GM10248 (cell line): ENCODE results near the gene EXOC3.

Experiments
- CTCF ChIA-PET: fragments of 300-600 bp; sonication (Branson Sonifier 250); formaldehyde crosslinking; extraction: SDS; loops from one replicate; lab custom pipeline; 2021; ENCODE audit warnings: antibody characterized with exemption; lab: Yijun Ruan, JAX
- POLR2A ChIA-PET: fragments of 350-650 bp; sonication (Branson Sonifier 250); formaldehyde crosslinking; extraction: SDS; loops from one replicate; lab custom pipeline; 2020; ENCODE audit warnings: antibody characterized with exemption; lab: Yijun Ruan, JAX
- DNase-seq: peaks from one replicate; pipeline ENCODE4 v3.0.0; 2012; ENCODE audit errors: extremely low spot score
- TF ChIP-seq, protein P1 (sequence below): IDR thresholded peaks from 2 replicates; pipeline ENCODE4 v1.5.1; 2012; ENCODE audit warnings: mild to moderate bottlenecking, low read depth; ENCODE audit errors: extremely low read depth, missing control alignments, control extremely low read depth

The EXOC3 gene

DNA sequence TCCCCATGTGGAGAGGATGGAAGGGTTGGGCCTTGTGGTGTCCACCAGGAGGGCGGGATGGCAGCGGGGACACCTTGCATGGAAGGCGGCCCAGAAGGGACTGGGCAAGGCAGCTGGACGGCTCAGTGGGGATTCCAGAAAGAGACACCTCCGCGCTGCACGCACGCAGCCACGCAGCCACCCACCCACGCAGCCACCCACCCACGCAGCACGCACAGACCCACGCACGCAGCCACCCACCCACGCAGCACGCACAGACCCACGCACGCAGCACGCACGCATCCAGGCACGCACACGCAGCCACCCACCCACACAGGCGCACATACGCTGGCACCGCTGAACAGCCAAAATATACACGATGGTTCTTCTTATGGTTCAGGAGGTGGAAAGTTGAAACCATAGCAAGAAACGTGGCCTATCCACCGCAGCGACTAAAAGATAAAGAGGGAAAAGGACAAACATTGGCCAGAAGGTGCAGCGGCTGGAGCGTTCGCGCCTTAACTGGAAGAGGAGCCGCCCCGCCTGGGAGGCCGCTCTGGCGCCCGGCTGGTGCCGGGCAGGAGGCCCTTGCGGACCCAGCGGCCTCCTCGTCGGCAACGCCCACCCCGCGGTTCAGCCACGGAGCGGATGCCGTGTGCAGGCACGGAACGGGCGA is 22.2 kb upstream of the EXOC3 start:
- DNase-seq, result no peak
- CTCF ChIA-PET, result interaction anchor here (1.5 kb wide), 1 partner anchor 10 kb away, joined by 10 read pairs; no protein-coding TSS in a partner anchor
- POLR2A ChIA-PET, result no interaction called here
- TF ChIP-seq, protein P1, sequence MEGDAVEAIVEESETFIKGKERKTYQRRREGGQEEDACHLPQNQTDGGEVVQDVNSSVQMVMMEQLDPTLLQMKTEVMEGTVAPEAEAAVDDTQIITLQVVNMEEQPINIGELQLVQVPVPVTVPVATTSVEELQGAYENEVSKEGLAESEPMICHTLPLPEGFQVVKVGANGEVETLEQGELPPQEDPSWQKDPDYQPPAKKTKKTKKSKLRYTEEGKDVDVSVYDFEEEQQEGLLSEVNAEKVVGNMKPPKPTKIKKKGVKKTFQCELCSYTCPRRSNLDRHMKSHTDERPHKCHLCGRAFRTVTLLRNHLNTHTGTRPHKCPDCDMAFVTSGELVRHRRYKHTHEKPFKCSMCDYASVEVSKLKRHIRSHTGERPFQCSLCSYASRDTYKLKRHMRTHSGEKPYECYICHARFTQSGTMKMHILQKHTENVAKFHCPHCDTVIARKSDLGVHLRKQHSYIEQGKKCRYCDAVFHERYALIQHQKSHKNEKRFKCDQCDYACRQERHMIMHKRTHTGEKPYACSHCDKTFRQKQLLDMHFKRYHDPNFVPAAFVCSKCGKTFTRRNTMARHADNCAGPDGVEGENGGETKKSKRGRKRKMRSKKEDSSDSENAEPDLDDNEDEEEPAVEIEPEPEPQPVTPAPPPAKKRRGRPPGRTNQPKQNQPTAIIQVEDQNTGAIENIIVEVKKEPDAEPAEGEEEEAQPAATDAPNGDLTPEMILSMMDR, result no peak

DNA sequence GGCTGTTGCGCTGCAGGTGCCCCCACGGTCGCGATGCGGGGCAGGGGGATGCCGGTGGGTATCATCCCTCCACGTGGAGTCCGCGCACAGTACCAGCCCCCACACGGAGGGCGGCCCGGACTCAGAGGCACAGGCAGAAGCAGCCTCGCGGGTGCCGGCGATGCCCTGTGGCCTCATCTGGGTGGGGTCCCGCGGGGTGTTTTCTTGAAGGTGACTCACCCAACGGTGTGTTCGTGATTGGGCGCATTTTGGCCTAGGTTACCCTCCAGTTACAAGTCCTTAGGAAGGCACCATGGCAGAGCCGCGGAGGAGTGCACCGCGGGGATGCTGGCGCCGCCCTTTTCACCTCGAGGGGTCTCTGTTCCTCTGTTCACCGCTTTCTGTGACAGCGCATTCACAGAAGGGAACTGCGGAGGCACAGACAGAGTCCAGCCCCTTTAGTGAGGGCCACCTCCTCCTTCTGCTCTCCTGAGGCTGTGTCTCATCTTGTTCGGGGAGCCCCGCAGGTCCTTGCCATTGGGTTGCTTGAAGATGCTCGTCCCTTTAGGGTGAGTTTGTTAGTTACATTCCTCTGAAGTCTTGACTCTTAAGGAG is 21.6 kb upstream of the EXOC3 start:
- ChIA-PET CTCF (interaction anchor here (1.0 kb wide), 1 partner anchor 9 kb away, joined by 5 read pairs; no protein-coding TSS in a partner anchor), POLR2A (no interaction called here)
- TF ChIP-seq, protein P1, result no peak
- no peak for DNase-seq

DNA sequence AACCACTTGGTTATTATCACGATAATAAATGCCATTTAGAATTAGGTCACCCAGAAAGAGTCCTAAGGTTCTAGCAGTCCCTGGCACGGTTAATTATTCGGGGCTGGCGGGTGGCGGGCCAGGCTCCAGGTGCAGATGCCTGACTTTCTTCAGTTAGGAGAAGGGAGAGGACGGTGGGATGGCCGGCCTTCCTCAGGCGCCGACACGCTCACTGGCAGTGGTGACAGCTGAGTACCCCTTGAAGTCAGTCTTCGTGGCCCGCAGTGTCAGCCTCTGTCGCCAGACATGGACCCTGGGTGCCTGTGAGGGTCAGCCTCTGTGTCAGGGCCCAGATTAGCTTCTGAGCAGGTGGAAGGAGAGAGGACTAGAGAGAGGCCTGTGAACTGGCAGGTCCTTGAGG is 21.1 kb upstream of the EXOC3 start:
- ChIA-PET CTCF (interaction anchor here (1.0 kb wide), 1 partner anchor 9 kb away, joined by 5 read pairs; no protein-coding TSS in a partner anchor), POLR2A (no interaction called here)
- DNase-seq, result no peak
- TF ChIP-seq, protein P1, result no peak

DNA sequence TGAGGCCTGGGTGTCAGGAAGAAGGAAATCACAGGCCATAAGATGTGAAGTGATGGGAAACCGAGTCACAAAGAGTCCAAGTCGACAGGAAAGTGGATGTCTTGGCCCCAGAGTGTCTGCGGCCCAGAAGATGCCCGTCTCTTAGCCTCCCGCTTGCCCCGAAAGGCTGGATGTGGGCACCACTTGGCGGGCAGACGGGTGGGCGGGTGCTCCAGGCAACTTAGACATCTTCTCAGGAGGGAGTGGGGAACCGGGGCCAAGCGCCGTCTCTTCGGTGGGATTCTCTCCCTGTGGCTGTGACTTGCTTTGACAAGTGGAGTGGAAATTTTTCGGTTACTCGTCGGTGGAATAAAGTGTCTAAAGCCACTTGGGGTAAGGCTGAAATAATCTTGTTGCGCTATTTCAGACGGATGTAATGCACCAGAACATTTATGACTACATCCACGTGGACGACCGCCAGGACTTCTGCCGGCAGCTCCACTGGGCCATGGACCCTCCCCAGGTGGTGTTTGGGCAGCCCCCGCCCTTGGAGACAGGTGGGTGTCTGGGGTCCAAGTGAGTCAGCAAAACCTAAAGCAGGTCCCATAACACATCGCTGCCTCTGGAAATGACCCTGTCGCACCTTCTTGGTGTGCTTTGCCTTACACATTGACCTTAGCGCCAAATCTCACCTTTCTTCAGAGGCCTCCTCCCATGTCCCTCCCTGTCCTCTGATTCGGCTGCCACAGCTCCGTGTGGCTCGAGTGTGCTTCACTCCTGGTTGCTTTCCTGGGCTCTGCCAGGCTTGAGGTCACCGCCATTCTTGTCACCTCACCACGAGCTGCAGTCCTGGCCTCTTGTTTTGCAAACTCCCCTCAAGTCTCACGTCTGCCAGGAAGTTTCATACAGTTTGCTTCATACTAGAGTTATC is 20.4 kb upstream of the EXOC3 start:
- CTCF ChIA-PET, result interaction anchor here (1.0 to 1.8 kb wide), 2 partner anchors 8 to 17 kb away, joined by 5 to 7 read pairs; no protein-coding TSS in a partner anchor
- POLR2A ChIA-PET, result no interaction called here
- TF ChIP-seq, protein P1, result no peak
- DNase-seq, result no peak

DNA sequence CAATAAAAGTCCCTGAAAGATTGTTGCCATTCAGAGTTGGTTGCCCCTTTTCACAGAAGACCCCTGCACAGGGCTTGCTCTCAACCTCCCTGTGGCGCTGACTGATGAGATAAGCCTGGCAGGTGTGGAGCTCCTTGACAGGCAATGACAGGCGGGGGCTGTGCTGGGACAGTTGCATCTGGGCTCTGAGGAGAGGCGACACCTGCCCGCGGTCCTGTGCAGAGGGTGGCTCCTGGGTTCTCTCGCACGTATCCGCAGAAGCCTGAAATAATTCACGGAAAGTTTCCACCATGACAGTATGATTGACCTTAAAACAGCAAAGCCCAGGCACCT is 19.8 kb upstream of the EXOC3 start:
- CTCF ChIA-PET, result interaction anchor here (1.8 to 3.3 kb wide), 2 partner anchors 16 to 106 kb away, joined by 7 to 22 read pairs; no protein-coding TSS in a partner anchor
- DNase-seq, result no peak
- POLR2A ChIA-PET, result no interaction called here
- TF ChIP-seq, protein P1, result no peak

DNA sequence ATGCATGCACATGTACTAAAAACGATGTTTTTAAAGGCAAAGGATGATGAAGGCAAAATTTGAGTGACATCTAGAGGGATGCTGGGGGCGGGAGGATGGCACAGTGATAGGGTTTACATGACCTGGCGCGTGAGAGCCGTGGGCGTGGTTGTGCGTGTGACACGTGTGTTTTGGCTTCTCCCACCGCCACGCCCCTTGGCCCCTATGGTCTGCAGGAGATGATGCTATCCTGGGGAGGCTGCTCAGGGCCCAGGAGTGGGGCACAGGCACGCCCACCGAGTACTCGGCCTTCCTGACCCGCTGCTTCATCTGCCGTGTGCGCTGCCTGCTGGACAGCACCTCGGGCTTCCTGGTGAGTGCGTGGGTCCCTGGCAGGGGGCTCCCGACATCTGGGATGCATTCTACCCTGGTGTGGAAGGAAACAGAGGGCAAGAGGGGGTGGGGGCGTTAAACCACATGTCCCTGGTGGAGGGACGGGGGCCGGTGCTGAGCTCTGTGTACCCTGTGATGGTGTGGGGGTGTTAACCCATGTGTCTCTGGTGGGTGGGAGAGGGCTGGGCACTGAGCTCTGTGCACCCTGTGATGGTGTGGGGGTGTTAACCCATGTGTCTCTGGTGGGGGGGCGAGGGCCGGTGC is 19.2 kb upstream of the EXOC3 start:
- ChIA-PET CTCF (interaction anchor here (0.7 to 3.3 kb wide), 10 partner anchors 10 to 107 kb away, joined by 3 to 22 read pairs (median 4); no protein-coding TSS in a partner anchor), POLR2A (no interaction called here)
- TF ChIP-seq, protein P1, result no peak
- no peak for DNase-seq
